A549 (cell line): ENCODE results near the gene MRPS17. TPM values are rescaled to one million over a fixed set of nuclear protein-coding genes. Genes with fewer than 3 reads are reported as not detected.
A peak's percentile ranks its signal among the peaks of the same experiment; 100 is the strongest.

Experiments used
- ATAC-seq, 2 experiments: fragments of 200-7000 bp in 1 of 2; fragments of >200 bp in 1 of 2; cut with Nextera tagmentation in 1 of 2; cut with Tn5 transposase in 1 of 2; 3 replicates each; pipeline versions ENCODE4 v1.8.0 to v1.9.1; 2018 to 2020; ENCODE audit warnings: mild to moderate bottlenecking in 1 of 2, moderate library complexity in 1 of 2
- CTCF ChIA-PET: fragments of 300-600 bp; sonication (Branson Sonifier 250); formaldehyde crosslinking; extraction: SDS; loops from one replicate; lab custom pipeline; 2021; ENCODE audit warnings: antibody characterized with exemption, inconsistent platforms; lab: Yijun Ruan, JAX
- POLR2A ChIA-PET: fragments of 350-600 bp; formaldehyde crosslinking; extraction: SDS; loops from one replicate; lab custom pipeline; 2021; ENCODE audit warnings: antibody characterized with exemption, inconsistent platforms; lab: Yijun Ruan, JAX
- DNase-seq, 2 experiments: peaks; one replicate each; pipeline versions ENCODE4 v3.0.0 to v3.0.0-alpha.2; 2011 to 2016; ENCODE audit warnings: low read depth in 1 of 2, low spot score in 1 of 2
- FAIRE-seq: peaks from 2 replicates; lab custom pipeline; 2011; peaks lifted over from hg19 to GRCh38; lab: Jason Lieb, UNC
- H3K27ac ChIP-seq, 2 experiments: fragments of >200 bp; sonication (Bioruptor Twin); formaldehyde crosslinking; 3 replicates each; pipeline ENCODE4 v1.5.1; 2016 to 2017
- H3K4me1 ChIP-seq: fragments of >200 bp; sonication (Bioruptor Twin); formaldehyde crosslinking; 3 replicates; pipeline ENCODE4 v1.6.1; 2016
- H3K4me2 ChIP-seq: fragments of >200 bp; sonication (Bioruptor Twin); formaldehyde crosslinking; 3 replicates; pipeline ENCODE4 v1.6.1; 2016
- H3K4me3 ChIP-seq: fragments of >200 bp; sonication (Bioruptor Twin); formaldehyde crosslinking; 3 replicates; pipeline ENCODE4 v1.5.1; 2016
- H3K9me3 ChIP-seq: fragments of >200 bp; sonication (Bioruptor Twin); formaldehyde crosslinking; 3 replicates; pipeline ENCODE4 v1.6.1; 2016
- BCL3 ChIP-seq: fragments of >200 bp; sonication (Bioruptor Twin); formaldehyde crosslinking; IDR thresholded peaks from 3 replicates; pipeline ENCODE4 v1.6.1; 2016
- BHLHE40 ChIP-seq: IDR thresholded peaks from 2 replicates; pipeline ENCODE4 v1.6.1; 2012; ENCODE audit warnings: low read depth, low read length, inconsistent platforms
- CEBPB ChIP-seq, 2 experiments: fragments of >200 bp in 1 of 2; sonication (Bioruptor Twin) in 1 of 2; formaldehyde crosslinking in 1 of 2; IDR thresholded peaks; 2 replicates each; pipeline ENCODE4 v1.6.1; 2012 to 2016
- ESRRA ChIP-seq: fragments of 150-350 bp; IDR thresholded peaks from 2 replicates; pipeline ENCODE4 v1.6.1; 2014; ENCODE audit warnings: mild to moderate bottlenecking, low read length, borderline replicate concordance
- FOSB ChIP-seq: fragments of 250-450 bp; sonication (Bioruptor Pico); IDR thresholded peaks from 2 replicates; pipeline ENCODE4 v1.5.0; 2020; ENCODE audit warnings: mild to moderate bottlenecking, moderate library complexity
- FOSL2 ChIP-seq, 2 experiments: fragments of 450-650 bp in 1 of 2; fragments of >200 bp in 1 of 2; sonication (Bioruptor Twin) in 1 of 2; formaldehyde crosslinking; IDR thresholded peaks; 2 replicates each; pipeline versions ENCODE4 v1.5.0 to v1.6.1; 2016 to 2020; ENCODE audit warnings: mild to moderate bottlenecking in 1 of 2, moderate library complexity in 1 of 2
- FOXS1 ChIP-seq: fragments of 250-450 bp; sonication (Bioruptor Pico); IDR thresholded peaks from 2 replicates; pipeline ENCODE4 v1.5.0; 2020; ENCODE audit warnings: mild to moderate bottlenecking, moderate library complexity
- HOXA7 ChIP-seq: fragments of 250-450 bp; sonication (Bioruptor Pico); IDR thresholded peaks from 2 replicates; pipeline ENCODE4 v1.5.0; 2020; ENCODE audit warnings: mild to moderate bottlenecking, moderate library complexity
- HOXB13 ChIP-seq: fragments of 250-450 bp; sonication (Bioruptor Pico); IDR thresholded peaks from 2 replicates; pipeline ENCODE4 v1.5.0; 2020; ENCODE audit warnings: low read depth, mild to moderate bottlenecking, moderate library complexity
- HOXB5 ChIP-seq: fragments of 250-450 bp; sonication (Bioruptor Pico); IDR thresholded peaks from 2 replicates; pipeline ENCODE4 v1.5.0; 2020; ENCODE audit warnings: mild to moderate bottlenecking, moderate library complexity
- JUN ChIP-seq, 2 experiments: fragments of >200 bp; sonication (Bioruptor Twin); formaldehyde crosslinking; IDR thresholded peaks; 2 replicates in 1 of 2; 3 replicates in 1 of 2; pipeline ENCODE4 v1.6.1; 2016 to 2017
- MAZ ChIP-seq: fragments of 150-350 bp; IDR thresholded peaks from 2 replicates; pipeline ENCODE4 v1.6.1; 2014; ENCODE audit warnings: antibody characterized with exemption, low read depth, low read length, borderline replicate concordance
- RARB ChIP-seq: fragments of 250-450 bp; sonication (Bioruptor Pico); IDR thresholded peaks from 2 replicates; pipeline ENCODE4 v1.8.0; 2021; ENCODE audit warnings: mild to moderate bottlenecking, moderate library complexity
- RCOR1 ChIP-seq: fragments of 150-350 bp; IDR thresholded peaks from 2 replicates; pipeline ENCODE4 v1.6.1; 2014; ENCODE audit warnings: antibody characterized with exemption, low read length, low read depth
- RFX5 ChIP-seq: fragments of 450-650 bp; IDR thresholded peaks from 2 replicates; pipeline ENCODE4 v1.7.1; 2014; ENCODE audit warnings: antibody characterized with exemption, mild to moderate bottlenecking, moderate library complexity
- ZNF302 ChIP-seq: fragments of 250-450 bp; sonication (Bioruptor Pico); IDR thresholded peaks from 2 replicates; pipeline ENCODE4 v1.9.0; 2021; ENCODE audit warnings: inconsistent platforms, mild to moderate bottlenecking, moderate library complexity
- ZSCAN20 ChIP-seq: fragments of 250-450 bp; sonication (Bioruptor Pico); IDR thresholded peaks from 2 replicates; pipeline ENCODE4 v1.8.0; 2022; ENCODE audit warnings: mild to moderate bottlenecking, moderate library complexity
- WGBS: methylation state at CpG from one replicate; pipeline ENCODE4 v1.1.6; 2017; ENCODE audit errors: missing lambda C conversion rate; 5-methylcytosine and 5-hydroxymethylcytosine counted together
- polyA plus RNA-seq, 4 experiments: library from polyadenylated mRNA; depleted of rRNA in 3 of 4; stranded (reverse); fragments of >200 nt; fragmentation: RNase III in 1 of 4; extraction: RNeasy Plus Mini Kit Qiagen cat#74134 plus additional on column Dnase treatment in 1 of 4; gene quantifications; 2 replicates in 3 of 4; 3 replicates in 1 of 4; pipeline ENCODE4 v1.2.3, GENCODE V29; 2011 to 2017
- TF ChIP-seq, protein P1 (sequence below): fragments of 250-450 bp; sonication (Bioruptor Pico); IDR thresholded peaks from 2 replicates; pipeline ENCODE4 v1.5.0; 2021; ENCODE audit warnings: mild to moderate bottlenecking, moderate library complexity, borderline replicate concordance
- TF ChIP-seq, protein P2 (sequence below): fragments of >200 bp; sonication (Bioruptor Twin); formaldehyde crosslinking; IDR thresholded peaks from 2 replicates; pipeline ENCODE4 v1.6.1; 2016
- TF ChIP-seq, protein P3 (sequence below): IDR thresholded peaks from 2 replicates; pipeline ENCODE4 v1.6.1; 2012

MRPS17 gene
- polyA plus RNA-seq, 2 of the 4 experiments (the other 2 are of a cell fraction), result 29.1 to 33.0 TPM

- ATAC-seq, result no peak
- DNase-seq, result peak in 1 of 2 experiments; percentile 22
- no peaks in the 10 kb centered on the region for H3K9me3 ChIP-seq
- FAIRE-seq, result no peak
- ChIA-PET CTCF (interaction anchor here (0.5 to 2.4 kb wide), 28 partner anchors 8 to 532 kb away, joined by 3 to 36 read pairs (median 4); partner anchors contain the start of gene PHKG1), POLR2A (interaction anchor here (0.5 to 1.5 kb wide), 9 partner anchors 10 to 1206 kb away, joined by 3 to 8 read pairs (median 4); partner anchors contain the start of genes CCT6A, PHKG1, PSPH and SEC61G)
- peak overlapping the region; percentile 77 for H3K4me2 ChIP-seq
- TF ChIP-seq JUN (IDR thresholded peaks at IDR 0.05) (0 out of 5 replicates have a peak, but pooled peaks of 1 of the 2 experiments have one; percentile 18), HOXB5 (no peak), HOXA7 (CRISPR knock-in tag) (no peak)
- H3K4me3 ChIP-seq, result peak overlapping the region; percentile 69
- peaks cover 10% of the 10 kb centered on the region; the same call in 2 of the 3 replicates for H3K4me1 ChIP-seq
- WGBS, result 6% methylated on average over 14 of the region's 14 CpGs
- peak overlapping the region; percentile 92 to 97 for H3K27ac ChIP-seq
These were observed 13.4 kb downstream of the MRPS17 start for GRCh38 chr7:55965100-55965470.

DNA sequence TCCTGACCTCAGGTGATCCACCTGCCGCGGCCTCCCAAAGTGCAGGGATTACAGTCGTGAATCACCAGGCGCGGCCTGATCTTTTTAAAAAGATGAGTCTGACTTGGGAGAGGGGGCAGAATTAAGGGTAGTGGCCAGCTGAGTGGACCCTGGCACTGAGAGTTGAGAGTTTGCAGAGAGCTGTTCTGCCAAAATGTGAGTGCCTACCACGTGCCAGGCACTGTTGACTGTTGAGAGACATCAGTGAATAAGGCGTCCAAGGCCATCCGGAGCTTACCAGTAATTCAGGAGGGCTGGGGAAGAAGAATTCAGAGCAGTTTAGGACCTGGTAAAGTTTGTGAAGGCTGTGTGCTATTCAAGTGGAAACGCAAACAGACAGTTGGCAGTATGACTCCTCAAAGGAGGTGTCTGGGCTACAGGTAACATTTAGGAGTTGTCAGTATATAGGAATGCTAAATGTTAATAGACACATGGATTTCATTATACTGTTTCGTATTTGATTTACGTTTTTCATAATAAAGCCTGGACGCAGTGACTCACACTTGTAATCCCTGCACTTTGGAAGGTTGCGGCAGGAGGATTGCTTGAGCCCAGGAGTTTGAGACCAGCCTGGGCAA is 14.2 kb downstream of the MRPS17 start:
- FAIRE-seq, result no peak
- POLR2A ChIA-PET, result interaction anchor here (1.1 kb wide), 1 partner anchor 36 kb away, joined by 3 read pairs; no protein-coding TSS in a partner anchor
- WGBS, result 90% methylated on average over 13 of the region's 13 CpGs
- H3K27ac ChIP-seq, result peak overlapping the region in 1 of 2 experiments; percentile 97; a peak in 1 of 6 replicates
- H3K4me2 ChIP-seq, result peak overlapping the region; percentile 77
- H3K4me3 ChIP-seq, result peak overlapping the region; percentile 69; the same call in 1 of the 3 replicates
- no peaks in the 10 kb centered on the region for H3K9me3 ChIP-seq
- CTCF ChIA-PET, result interaction anchor here (1.3 to 2.4 kb wide), 4 partner anchors 10 to 325 kb away, joined by 3 to 19 read pairs (median 6); no protein-coding TSS in a partner anchor
- no peak for DNase-seq
- no peak for TF ChIP-seq MAZ
- TF ChIP-seq ZSCAN20, result no peak
- no peak for TF ChIP-seq FOSL2 (IDR thresholded peaks at IDR 0.05)
- no peak for TF ChIP-seq FOSL2 (CRISPR knock-in tag; IDR thresholded peaks at IDR 0.05)
- TF ChIP-seq RCOR1, result no peak
- no peak for TF ChIP-seq RFX5
- TF ChIP-seq ZNF302 (CRISPR knock-in tag), result no peak
- TF ChIP-seq, protein P1, sequence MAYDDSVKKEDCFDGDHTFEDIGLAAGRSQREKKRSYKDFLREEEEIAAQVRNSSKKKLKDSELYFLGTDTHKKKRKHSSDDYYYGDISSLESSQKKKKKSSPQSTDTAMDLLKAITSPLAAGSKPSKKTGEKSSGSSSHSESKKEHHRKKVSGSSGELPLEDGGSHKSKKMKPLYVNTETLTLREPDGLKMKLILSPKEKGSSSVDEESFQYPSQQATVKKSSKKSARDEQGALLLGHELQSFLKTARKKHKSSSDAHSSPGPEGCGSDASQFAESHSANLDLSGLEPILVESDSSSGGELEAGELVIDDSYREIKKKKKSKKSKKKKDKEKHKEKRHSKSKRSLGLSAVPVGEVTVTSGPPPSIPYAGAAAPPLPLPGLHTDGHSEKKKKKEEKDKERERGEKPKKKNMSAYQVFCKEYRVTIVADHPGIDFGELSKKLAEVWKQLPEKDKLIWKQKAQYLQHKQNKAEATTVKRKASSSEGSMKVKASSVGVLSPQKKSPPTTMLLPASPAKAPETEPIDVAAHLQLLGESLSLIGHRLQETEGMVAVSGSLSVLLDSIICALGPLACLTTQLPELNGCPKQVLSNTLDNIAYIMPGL (CRISPR knock-in tag), result no peak
- TF ChIP-seq, protein P2, sequence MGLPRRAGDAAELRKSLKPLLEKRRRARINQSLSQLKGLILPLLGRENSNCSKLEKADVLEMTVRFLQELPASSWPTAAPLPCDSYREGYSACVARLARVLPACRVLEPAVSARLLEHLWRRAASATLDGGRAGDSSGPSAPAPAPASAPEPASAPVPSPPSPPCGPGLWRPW, result no peak
- TF ChIP-seq RARB, result no peak
- TF ChIP-seq, protein P3, sequence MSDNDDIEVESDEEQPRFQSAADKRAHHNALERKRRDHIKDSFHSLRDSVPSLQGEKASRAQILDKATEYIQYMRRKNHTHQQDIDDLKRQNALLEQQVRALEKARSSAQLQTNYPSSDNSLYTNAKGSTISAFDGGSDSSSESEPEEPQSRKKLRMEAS, result no peak
- no peak for TF ChIP-seq FOXS1
- TF ChIP-seq HOXB13 (CRISPR knock-in tag), result no peak
- TF ChIP-seq CEBPB (IDR thresholded peaks at IDR 0.05), result no peak
- TF ChIP-seq ESRRA, result no peak
- no peak for TF ChIP-seq BHLHE40
- no peak for TF ChIP-seq BCL3
- TF ChIP-seq FOSB, result no peak
- TF ChIP-seq, all 56 proteins: peak for 0
- peaks cover 10% of the 10 kb centered on the region; the same call in 2 of the 3 replicates for H3K4me1 ChIP-seq
- no peak for ATAC-seq
